Measurements from ENCODE around the gene BCL11A. TPM values are rescaled to one million over a fixed set of nuclear protein-coding genes. Genes with fewer than 3 reads are reported as not detected.
"Not testable (repeated sequence)": the region's sequence is repeated elsewhere in the genome, so short reads cannot be mapped to it uniquely, and the experiment has no call there.

Gene BCL11A
- polyA plus RNA-seq, 1 donor, result 28.2 TPM

- Histone ChIP-seq H3K36me3 (ENCODE audit: control insufficient read depth, insufficient read depth, low read length) (no peaks in the 10 kb centered on the region), H3K9me3 (ENCODE audit: control insufficient read depth, low read depth, low read length) (no peaks in the 10 kb centered on the region), H3K27ac (ENCODE audit: low read length) (no peak overlapping the region), H3K27me3 (ENCODE audit: control insufficient read depth, insufficient read depth, low read length) (no peaks in the 10 kb centered on the region), H3K4me1 (ENCODE audit: control insufficient read depth, insufficient read depth, low read length) (no peaks in the 10 kb centered on the region), H3K4me3 (ENCODE audit: low read length) (no peak overlapping the region)
- no peak for DNase-seq
Measured at GRCh38 chr2:60426341-60426740, 127.1 kb downstream of the BCL11A start.

- Histone ChIP-seq H3K27me3 (ENCODE audit: control insufficient read depth, insufficient read depth, low read length) (no peaks in the 10 kb centered on the region), H3K4me3 (ENCODE audit: low read length) (no peak overlapping the region), H3K27ac (ENCODE audit: low read length) (no peak overlapping the region), H3K36me3 (ENCODE audit: control insufficient read depth, insufficient read depth, low read length) (no peaks in the 10 kb centered on the region), H3K4me1 (ENCODE audit: control insufficient read depth, insufficient read depth, low read length) (no peaks in the 10 kb centered on the region), H3K9me3 (ENCODE audit: control insufficient read depth, low read depth, low read length) (no peaks in the 10 kb centered on the region)
- DNase-seq, result no peak
- no CpG with 5 or more reads among the region's 5 CpGs for WGBS (ENCODE audit: insufficient coverage, low lambda C conversion rate)
Measured at GRCh38 chr2:60424233-60424632, 129.2 kb downstream of the BCL11A start.

- no peak for DNase-seq
- Histone ChIP-seq H3K9me3 (ENCODE audit: control insufficient read depth, low read depth, low read length) (no peaks in the 10 kb centered on the region), H3K27me3 (ENCODE audit: control insufficient read depth, insufficient read depth, low read length) (no peaks in the 10 kb centered on the region), H3K4me3 (ENCODE audit: low read length) (no peak overlapping the region), H3K4me1 (ENCODE audit: control insufficient read depth, insufficient read depth, low read length) (no peaks in the 10 kb centered on the region), H3K36me3 (ENCODE audit: control insufficient read depth, insufficient read depth, low read length) (no peaks in the 10 kb centered on the region), H3K27ac (ENCODE audit: low read length) (no peak overlapping the region)
- no CpG with 5 or more reads among the region's 1 CpG for WGBS (ENCODE audit: insufficient coverage, low lambda C conversion rate)
Measured at GRCh38 chr2:60423505-60423904, 129.9 kb downstream of the BCL11A start.

DNA sequence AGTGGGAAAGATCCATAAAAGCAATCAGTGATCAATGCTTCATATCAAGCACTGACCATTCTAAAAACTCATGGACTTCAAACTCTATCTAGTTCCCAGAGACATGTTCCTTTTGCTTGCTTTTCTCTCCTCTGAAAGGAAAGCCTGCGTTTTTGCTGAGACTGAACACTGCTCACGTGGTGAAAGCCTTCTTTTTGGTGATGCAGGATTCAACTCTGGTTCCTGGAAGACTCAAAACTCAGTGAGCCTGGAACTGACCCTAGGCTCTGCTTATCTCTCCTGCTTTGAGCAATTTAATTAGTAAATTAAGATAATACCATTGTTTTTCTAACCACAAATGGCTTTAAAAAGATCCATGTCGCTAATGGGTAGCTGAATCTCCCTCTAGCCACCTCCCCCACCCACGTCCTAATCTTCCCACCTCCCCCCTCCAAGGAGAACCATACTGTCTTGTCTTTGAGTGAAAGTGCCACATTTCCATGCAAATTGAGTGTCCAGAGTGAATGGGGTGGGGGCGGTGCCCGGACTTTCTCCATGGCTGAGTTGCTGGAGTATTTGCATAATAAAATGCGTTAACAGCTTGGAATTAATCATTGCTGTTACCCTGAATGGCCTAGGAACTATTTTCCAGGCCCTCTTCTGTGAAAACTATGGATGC is 130.5 kb downstream of the BCL11A start:
- Histone ChIP-seq H3K36me3 (ENCODE audit: control insufficient read depth, insufficient read depth, low read length) (no peaks in the 10 kb centered on the region), H3K27ac (ENCODE audit: low read length) (no peak overlapping the region), H3K9me3 (ENCODE audit: control insufficient read depth, low read depth, low read length) (no peaks in the 10 kb centered on the region), H3K4me1 (ENCODE audit: control insufficient read depth, insufficient read depth, low read length) (no peaks in the 10 kb centered on the region), H3K27me3 (ENCODE audit: control insufficient read depth, insufficient read depth, low read length) (no peaks in the 10 kb centered on the region), H3K4me3 (ENCODE audit: low read length) (no peak overlapping the region)
- DNase-seq, result no peak
- no CpG with 5 or more reads among the region's 7 CpGs for WGBS (ENCODE audit: insufficient coverage, low lambda C conversion rate)

DNA sequence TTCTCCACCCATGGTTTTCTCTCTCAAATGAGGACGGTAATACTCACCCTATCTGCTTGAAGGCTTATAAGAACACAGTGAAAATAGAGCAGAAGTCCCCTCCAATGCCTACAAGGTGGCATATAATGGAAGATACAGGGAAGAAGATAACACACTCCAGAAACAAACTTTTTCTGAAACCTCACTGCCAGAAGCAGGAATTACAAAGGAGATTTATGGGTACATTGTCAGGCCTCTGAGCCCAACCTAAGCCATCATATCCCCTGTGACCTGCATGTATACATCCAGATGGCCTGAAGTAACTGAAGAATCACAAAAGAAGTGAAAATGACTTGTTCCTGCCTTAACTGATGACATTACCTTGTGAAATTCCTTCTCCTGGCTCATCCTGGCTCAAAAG is 136.2 kb downstream of the BCL11A start:
- 100% methylated on average over 1 of the region's 1 CpG for WGBS (ENCODE audit: insufficient coverage, low lambda C conversion rate)
- H3K9me3 ChIP-seq (ENCODE audit: control insufficient read depth, low read depth, low read length); DNase-seq; H3K4me1 ChIP-seq (ENCODE audit: control insufficient read depth, insufficient read depth, low read length); H3K36me3 ChIP-seq (ENCODE audit: control insufficient read depth, insufficient read depth, low read length); H3K27ac ChIP-seq (ENCODE audit: low read length); H3K4me3 ChIP-seq (ENCODE audit: low read length); H3K27me3 ChIP-seq (ENCODE audit: control insufficient read depth, insufficient read depth, low read length): not testable (repeated sequence)

DNA sequence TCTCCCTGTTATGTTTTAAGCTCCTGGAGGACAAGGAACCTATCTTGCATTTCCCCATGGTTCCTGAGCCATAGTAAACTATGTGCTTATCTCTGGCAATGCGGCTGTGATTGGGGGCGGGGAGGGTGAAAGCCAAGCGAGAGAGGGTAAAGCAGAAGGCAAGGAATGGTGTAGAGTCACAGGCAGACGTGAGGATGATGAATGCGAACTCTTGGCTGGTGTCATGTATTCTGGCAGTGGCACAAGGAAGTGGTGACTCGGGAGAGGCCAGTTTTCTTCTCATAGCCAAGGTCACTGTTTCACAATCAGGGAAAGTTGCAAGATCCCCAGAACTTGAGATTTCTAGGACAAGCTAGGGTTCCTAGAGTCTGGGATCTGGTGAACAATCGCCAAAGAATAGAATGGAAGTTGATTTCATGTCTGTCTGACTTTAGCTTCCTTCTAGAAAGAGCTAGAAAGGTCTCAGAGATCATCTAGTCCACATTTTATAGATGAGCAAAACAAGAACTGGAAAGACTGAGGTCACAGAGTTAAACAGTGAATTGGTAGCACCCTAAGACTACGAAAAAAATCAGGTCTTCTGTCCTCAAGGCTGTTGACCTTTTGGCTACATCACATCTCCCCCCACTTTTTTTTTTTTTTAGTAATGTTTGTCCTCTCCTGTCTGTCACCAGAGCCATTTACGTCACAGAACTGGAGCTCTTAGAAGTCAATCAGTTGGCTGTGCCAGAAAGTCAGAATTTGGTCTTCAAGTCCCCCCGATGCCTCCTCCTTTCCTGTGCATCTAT is 137.0 kb downstream of the BCL11A start:
- Histone ChIP-seq H3K27me3 (ENCODE audit: control insufficient read depth, insufficient read depth, low read length) (no peaks in the 10 kb centered on the region), H3K9me3 (ENCODE audit: control insufficient read depth, low read depth, low read length) (no peaks in the 10 kb centered on the region), H3K27ac (ENCODE audit: low read length) (no peak overlapping the region), H3K4me1 (ENCODE audit: control insufficient read depth, insufficient read depth, low read length) (peaks cover 6% of the 10 kb centered on the region), H3K36me3 (ENCODE audit: control insufficient read depth, insufficient read depth, low read length) (no peaks in the 10 kb centered on the region), H3K4me3 (ENCODE audit: low read length) (no peak overlapping the region)
- peak; percentile 72 to 86 for DNase-seq
- WGBS (ENCODE audit: insufficient coverage, low lambda C conversion rate), result 88% methylated on average over 1 of the region's 10 CpGs

DNA sequence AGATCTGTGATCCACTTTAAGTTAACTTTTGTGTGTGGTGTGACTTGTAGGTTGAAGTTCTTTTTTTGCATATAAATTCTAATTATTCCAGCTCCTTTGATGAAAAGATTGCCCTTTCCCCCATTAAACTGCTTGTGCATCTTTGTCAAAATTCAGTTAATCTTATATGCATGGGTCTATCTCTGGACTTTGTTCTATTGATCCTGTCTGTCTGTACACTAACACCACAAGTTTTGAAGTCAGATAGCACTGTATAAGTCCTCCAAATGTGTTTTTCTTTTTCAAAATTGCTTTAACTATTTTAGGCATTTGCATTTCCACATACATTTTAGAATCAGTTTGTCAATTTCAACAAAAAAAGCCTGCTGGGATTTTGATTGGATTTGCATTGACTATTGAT is 137.6 kb downstream of the BCL11A start:
- H3K27me3 ChIP-seq (ENCODE audit: control insufficient read depth, insufficient read depth, low read length), result no peaks in the 10 kb centered on the region
- H3K27ac ChIP-seq (ENCODE audit: low read length), result no peak overlapping the region
- no peaks in the 10 kb centered on the region for H3K36me3 ChIP-seq (ENCODE audit: control insufficient read depth, insufficient read depth, low read length)
- H3K9me3 ChIP-seq (ENCODE audit: control insufficient read depth, low read depth, low read length), result no peaks in the 10 kb centered on the region
- DNase-seq, result no peak
- H3K4me3 ChIP-seq (ENCODE audit: low read length), result no peak overlapping the region
- peaks cover 9% of the 10 kb centered on the region for H3K4me1 ChIP-seq (ENCODE audit: control insufficient read depth, insufficient read depth, low read length)

GRCh38 chr2:60414495-60415138 is 138.8 kb downstream of the BCL11A start:
- H3K36me3 ChIP-seq (ENCODE audit: control insufficient read depth, insufficient read depth, low read length), result no peaks in the 10 kb centered on the region
- H3K9me3 ChIP-seq (ENCODE audit: control insufficient read depth, low read depth, low read length), result no peaks in the 10 kb centered on the region
- no peak overlapping the region for H3K4me3 ChIP-seq (ENCODE audit: low read length)
- H3K27ac ChIP-seq (ENCODE audit: low read length), result no peak overlapping the region
- H3K4me1 ChIP-seq (ENCODE audit: control insufficient read depth, insufficient read depth, low read length), result peaks cover 16% of the 10 kb centered on the region
- H3K27me3 ChIP-seq (ENCODE audit: control insufficient read depth, insufficient read depth, low read length), result no peaks in the 10 kb centered on the region
- WGBS (ENCODE audit: insufficient coverage, low lambda C conversion rate), result no CpG with 5 or more reads among the region's 2 CpGs
- DNase-seq, result no peak

DNA sequence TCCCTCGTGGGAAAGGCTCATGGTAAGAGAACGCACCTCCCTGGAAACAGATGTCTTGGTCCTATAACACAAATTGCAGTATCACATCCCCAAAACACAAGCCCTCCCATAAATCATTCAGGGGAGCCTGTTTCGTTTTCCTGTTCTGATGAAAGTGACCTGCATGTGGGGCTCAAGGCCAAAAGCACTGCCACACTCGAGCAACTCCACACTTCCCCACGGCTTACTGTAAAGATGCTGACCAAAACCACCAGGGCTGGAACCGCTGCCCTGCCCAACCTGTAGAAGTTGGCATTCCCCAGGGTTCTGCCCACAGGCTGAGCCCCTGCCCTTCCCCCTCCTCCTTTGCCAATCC is 139.7 kb downstream of the BCL11A start:
- 80% methylated on average over 1 of the region's 6 CpGs for whole genome bisulfite sequencing (ENCODE audit: insufficient coverage, low lambda C conversion rate)
- Histone ChIP-seq H3K27me3 (ENCODE audit: control insufficient read depth, insufficient read depth, low read length) (no peaks in the 10 kb centered on the region), H3K4me1 (ENCODE audit: control insufficient read depth, insufficient read depth, low read length) (peaks cover 16% of the 10 kb centered on the region), H3K9me3 (ENCODE audit: control insufficient read depth, low read depth, low read length) (no peaks in the 10 kb centered on the region), H3K36me3 (ENCODE audit: control insufficient read depth, insufficient read depth, low read length) (no peaks in the 10 kb centered on the region), H3K4me3 (ENCODE audit: low read length) (no peak overlapping the region), H3K27ac (ENCODE audit: low read length) (no peak overlapping the region)
- no peak for DNase-seq

DNA sequence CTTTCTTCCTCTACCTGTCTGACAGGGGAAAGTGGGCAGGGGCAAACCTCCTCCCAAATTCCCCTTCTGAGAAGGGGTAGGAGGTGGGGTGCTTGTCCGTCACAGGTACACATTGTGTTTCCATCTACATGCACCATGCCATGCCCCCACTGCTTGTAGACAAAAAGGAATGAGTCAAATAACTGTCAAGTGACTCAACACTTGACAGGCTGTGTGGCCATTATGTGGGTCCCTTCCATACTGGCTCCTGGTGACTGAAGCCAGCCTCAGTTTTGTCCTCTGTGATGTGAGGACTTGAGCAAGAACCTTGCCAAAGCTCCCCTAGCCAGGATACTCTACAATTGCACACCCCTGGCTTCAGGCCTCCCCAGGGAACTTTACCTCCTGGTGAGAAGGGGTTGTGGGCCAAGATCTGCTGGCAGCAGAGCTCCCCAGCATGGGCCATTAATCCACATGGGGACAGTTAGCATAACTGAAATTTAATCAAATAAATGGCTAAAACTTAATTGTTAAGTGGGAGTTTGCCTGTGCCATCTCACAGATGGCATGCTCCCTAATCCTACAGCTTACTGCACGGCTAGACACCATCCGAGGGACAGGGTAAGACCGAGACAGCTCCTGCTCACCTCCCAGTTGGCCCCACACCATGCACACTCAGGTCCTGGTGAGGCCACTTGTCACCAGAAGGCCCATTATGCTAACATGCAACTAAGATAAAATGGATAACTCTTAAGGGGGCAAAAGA is 140.2 kb downstream of the BCL11A start:
- Histone ChIP-seq H3K36me3 (ENCODE audit: control insufficient read depth, insufficient read depth, low read length) (no peaks in the 10 kb centered on the region), H3K9me3 (ENCODE audit: control insufficient read depth, low read depth, low read length) (no peaks in the 10 kb centered on the region), H3K4me3 (ENCODE audit: low read length) (no peak overlapping the region), H3K4me1 (ENCODE audit: control insufficient read depth, insufficient read depth, low read length) (peaks cover 16% of the 10 kb centered on the region), H3K27me3 (ENCODE audit: control insufficient read depth, insufficient read depth, low read length) (no peaks in the 10 kb centered on the region), H3K27ac (ENCODE audit: low read length) (no peak overlapping the region)
- WGBS (ENCODE audit: insufficient coverage, low lambda C conversion rate), result no CpG with 5 or more reads among the region's 4 CpGs
- no peak for DNase-seq
